Measurements from ENCODE around the gene TIMP3.

The TIMP3 gene

DNA sequence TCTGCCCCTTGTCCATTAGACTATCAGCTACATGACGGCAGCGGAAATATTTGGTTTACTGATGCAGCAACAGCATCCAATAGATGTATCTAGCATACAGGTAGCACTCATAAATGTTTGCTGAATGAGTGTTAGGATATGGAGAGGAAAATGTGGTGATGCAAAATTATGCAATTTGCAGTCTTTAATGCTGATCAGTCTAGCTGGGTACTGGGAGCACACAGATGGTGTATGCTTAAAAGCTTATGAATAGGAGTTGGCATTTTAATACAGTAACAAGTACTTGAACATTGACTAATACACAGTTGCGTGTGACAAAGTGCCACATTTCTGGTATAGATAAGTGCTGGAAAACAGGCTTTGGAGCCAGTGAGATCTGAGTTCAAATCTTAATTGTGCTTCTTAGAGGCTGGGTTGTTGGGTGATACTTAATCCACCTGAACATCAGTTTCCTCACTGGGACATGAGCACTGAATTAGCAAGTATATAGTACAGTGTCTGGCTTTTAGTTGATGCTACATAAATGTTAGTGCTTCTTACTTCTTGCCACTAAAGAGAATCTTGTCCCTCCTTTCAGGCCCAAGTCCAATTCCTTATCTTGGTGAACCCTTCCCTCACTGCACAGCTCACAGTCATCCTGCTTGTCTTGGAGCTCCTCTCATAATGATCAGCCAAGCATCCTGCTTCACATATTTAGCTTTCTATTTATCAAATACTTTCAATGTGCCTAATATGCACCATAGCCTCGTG lies 99.6 kb downstream of the TIMP3 start:
- no peak for DNase-seq

GRCh38 chr22:32901925-32902324 lies 100.4 kb downstream of the TIMP3 start:
- no peak for DNase-seq

DNA sequence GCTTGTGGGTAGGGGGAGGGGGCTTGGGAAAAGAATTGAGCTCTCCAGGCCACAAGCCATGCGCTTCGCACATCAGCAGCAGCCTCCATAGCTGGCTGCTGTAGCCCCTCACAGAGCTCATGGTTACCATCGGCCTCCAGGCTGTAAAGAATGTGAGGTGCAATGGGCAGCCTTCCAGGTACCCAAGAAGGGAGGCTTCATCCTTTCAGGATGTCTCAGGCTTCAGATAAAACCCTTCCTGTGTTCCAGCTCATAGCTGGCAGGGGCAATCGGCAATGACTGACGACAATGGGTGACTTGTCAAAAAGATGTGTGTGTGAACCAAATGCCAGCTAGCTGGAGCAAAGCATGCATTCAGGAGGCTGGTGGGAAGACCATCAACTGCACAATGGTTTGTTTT lies 102.0 kb downstream of the TIMP3 start:
- no peak for DNase-seq

- DNase-seq = no peak
Observed at GRCh38 chr22:32904044-32904443, 102.5 kb downstream of the TIMP3 start.

- no peak for DNase-seq
Observed at GRCh38 chr22:32905400-32905799, 103.9 kb downstream of the TIMP3 start.

DNA sequence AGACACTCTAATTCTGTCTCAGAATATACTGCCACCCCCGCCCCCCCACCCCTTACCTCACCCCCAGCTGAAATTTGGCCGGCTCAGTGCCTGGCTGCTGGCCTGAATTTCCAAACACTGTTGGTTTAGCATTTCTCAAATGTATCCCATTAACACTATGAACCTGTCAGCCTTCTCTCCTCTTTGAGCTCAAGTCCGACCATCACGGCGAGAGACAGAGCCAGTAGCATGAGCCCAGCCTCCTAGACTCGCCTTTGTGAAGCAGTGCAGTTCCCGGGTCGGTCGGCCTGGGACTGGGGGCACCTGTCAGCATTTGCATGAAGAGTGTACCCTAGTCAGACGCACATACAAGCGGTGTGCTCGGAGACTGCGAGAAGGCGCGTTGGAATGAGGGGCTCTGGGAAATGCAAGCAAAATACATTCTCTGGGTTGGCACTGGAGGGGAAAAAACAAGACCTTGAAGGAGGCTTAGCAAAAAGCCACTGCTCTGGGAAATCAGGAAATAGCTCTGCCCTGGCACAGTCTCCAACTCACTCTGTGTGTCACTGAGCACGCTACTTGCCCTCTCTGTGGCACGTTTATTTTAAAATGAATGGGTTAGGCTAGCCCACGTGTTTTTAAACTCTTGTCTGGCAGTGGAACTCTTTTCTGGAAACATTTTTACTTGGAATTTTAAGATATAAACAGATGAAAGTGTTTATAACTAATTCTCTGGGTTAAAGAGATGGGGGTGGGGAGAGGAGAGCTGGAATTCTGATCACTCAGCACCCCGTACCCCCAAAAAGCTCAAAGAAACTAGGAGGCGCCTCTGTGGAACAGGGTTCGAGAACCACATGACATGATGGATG lies 108.3 kb downstream of the TIMP3 start:
- DNase-seq = no peak

DNA sequence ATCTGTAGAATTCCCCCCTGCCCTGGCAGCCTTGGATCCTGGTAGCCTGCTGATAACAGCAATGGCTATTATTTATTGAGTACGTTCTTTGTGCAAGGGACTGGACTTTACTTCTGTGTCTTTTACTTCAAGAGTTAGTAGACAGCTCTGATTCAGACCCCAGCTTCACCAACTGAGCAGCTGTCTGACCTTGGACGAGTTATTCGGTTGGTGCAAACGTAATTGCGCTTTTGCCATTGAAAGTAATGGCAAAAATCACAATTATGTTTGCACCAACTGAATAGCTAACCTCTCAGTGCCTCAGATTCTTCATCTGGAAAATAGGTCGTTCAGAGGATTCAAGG lies 108.9 kb downstream of the TIMP3 start:
- DNase-seq = no peak

DNA sequence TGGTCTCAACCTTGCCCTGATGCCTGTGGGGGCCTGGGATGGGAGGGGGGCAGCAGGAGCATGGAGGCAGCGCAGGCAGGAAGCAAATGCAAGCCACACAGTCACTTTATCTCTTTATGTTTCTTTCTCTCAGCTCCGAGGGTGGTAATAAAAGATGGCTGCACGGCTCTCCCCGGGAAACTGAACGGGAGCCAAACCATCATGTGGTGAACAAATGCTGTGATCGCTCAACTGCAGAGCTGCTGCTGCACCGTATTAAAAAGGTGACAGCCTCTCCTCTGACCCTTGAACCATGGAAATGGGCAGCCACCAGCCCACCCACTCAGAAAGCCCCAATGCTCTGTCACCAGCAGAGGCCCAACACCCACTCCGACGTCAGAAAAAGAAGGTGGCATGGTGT lies 110.0 kb downstream of the TIMP3 start:
- no peak for DNase-seq
